Measurements from ENCODE around the gene TM2D3.

TM2D3 gene

GRCh38 chr15:101675015-101675414, 22.8 kb upstream of the TM2D3 start:
- H3K4me2 ChIP-seq (ENCODE audit: low read depth, low read length) = no peak overlapping the region
- H3K9me2 ChIP-seq (replicated peaks; ENCODE audit: insufficient read depth, low read length) = no peaks in the 10 kb centered on the region
- no peaks in the 10 kb centered on the region for H4K20me1 ChIP-seq (ENCODE audit: insufficient read depth, low read length)
- H2AFZ ChIP-seq (ENCODE audit: low read length) = no peak overlapping the region
- H3K4me3 ChIP-seq (ENCODE audit: low read length) = no peak overlapping the region
- TF ChIP-seq EZH2phosphoT487 (IDR thresholded peaks at IDR 0.05; ENCODE audit: low read length) = no peak
- TF ChIP-seq CTCF (IDR thresholded peaks at IDR 0.05; ENCODE audit: low read length) = no peak
- TF ChIP-seq EZH2 (optimal IDR thresholded peaks at IDR 0.05; ENCODE audit: low read depth, low read length) = no peak
- H3K9me3 ChIP-seq (replicated peaks; ENCODE audit: insufficient read depth, low read length) = no peaks in the 10 kb centered on the region
- no peak overlapping the region for H3K9ac ChIP-seq (ENCODE audit: low read length)
- H3K4me1 ChIP-seq (ENCODE audit: low read length) = peaks cover 5% of the 10 kb centered on the region
- H3K36me3 ChIP-seq (replicated peaks; ENCODE audit: insufficient read depth, low read length) = no peaks in the 10 kb centered on the region
- DNase-seq = no peak
- H3F3A ChIP-seq (ENCODE audit: insufficient read depth, low read length) = no peaks in the 10 kb centered on the region
- no peaks in the 10 kb centered on the region for H3K27me3 ChIP-seq (replicated peaks; ENCODE audit: insufficient read depth, low read length)
- no peaks in the 10 kb centered on the region for H3K79me2 ChIP-seq (ENCODE audit: low read length)
- no peak overlapping the region for H3K27ac ChIP-seq (ENCODE audit: low read length)

GRCh38 chr15:101672298-101672697, 20.1 kb upstream of the TM2D3 start:
- no peak overlapping the region for H3K4me3 ChIP-seq (ENCODE audit: low read length)
- no peaks in the 10 kb centered on the region for H4K20me1 ChIP-seq (ENCODE audit: insufficient read depth, low read length)
- no peaks in the 10 kb centered on the region for H3K9me3 ChIP-seq (replicated peaks; ENCODE audit: insufficient read depth, low read length)
- H3K36me3 ChIP-seq (replicated peaks; ENCODE audit: insufficient read depth, low read length) = no peaks in the 10 kb centered on the region
- H2AFZ ChIP-seq (ENCODE audit: low read length) = no peak overlapping the region
- H3K9ac ChIP-seq (ENCODE audit: low read length) = no peak overlapping the region
- no peaks in the 10 kb centered on the region for H3K79me2 ChIP-seq (ENCODE audit: low read length)
- H3F3A ChIP-seq (ENCODE audit: insufficient read depth, low read length) = no peaks in the 10 kb centered on the region; the same call in 1 of the 2 replicates
- no peaks in the 10 kb centered on the region for H3K27me3 ChIP-seq (replicated peaks; ENCODE audit: insufficient read depth, low read length)
- no peak for DNase-seq
- H3K27ac ChIP-seq (ENCODE audit: low read length) = no peak overlapping the region
- H3K4me2 ChIP-seq (ENCODE audit: low read depth, low read length) = no peak overlapping the region
- peaks cover 5% of the 10 kb centered on the region for H3K4me1 ChIP-seq (ENCODE audit: low read length)
- TF ChIP-seq EZH2 (optimal IDR thresholded peaks at IDR 0.05; ENCODE audit: low read depth, low read length) (no peak), EZH2phosphoT487 (IDR thresholded peaks at IDR 0.05; ENCODE audit: low read length) (no peak), CTCF (IDR thresholded peaks at IDR 0.05; ENCODE audit: low read length) (no peak)
- no peaks in the 10 kb centered on the region for H3K9me2 ChIP-seq (replicated peaks; ENCODE audit: insufficient read depth, low read length)

- H3K27me3 ChIP-seq (replicated peaks; ENCODE audit: insufficient read depth, low read length) = no peaks in the 10 kb centered on the region
- no peaks in the 10 kb centered on the region for H3K9me2 ChIP-seq (replicated peaks; ENCODE audit: insufficient read depth, low read length)
- H3F3A ChIP-seq (ENCODE audit: insufficient read depth, low read length) = no peaks in the 10 kb centered on the region; the same call in 1 of the 2 replicates
- TF ChIP-seq EZH2phosphoT487 (IDR thresholded peaks at IDR 0.05; ENCODE audit: low read length) = no peak
- no peak for TF ChIP-seq EZH2 (optimal IDR thresholded peaks at IDR 0.05; ENCODE audit: low read depth, low read length)
- no peak for TF ChIP-seq CTCF (IDR thresholded peaks at IDR 0.05; ENCODE audit: low read length)
- no peaks in the 10 kb centered on the region for H3K79me2 ChIP-seq (ENCODE audit: low read length)
- no peak overlapping the region for H3K4me2 ChIP-seq (ENCODE audit: low read depth, low read length)
- no peak overlapping the region for H2AFZ ChIP-seq (ENCODE audit: low read length)
- no peak overlapping the region for H3K4me3 ChIP-seq (ENCODE audit: low read length)
- DNase-seq = no peak
- no peak overlapping the region for H3K27ac ChIP-seq (ENCODE audit: low read length)
- no peaks in the 10 kb centered on the region for H3K9me3 ChIP-seq (replicated peaks; ENCODE audit: insufficient read depth, low read length)
- H3K36me3 ChIP-seq (replicated peaks; ENCODE audit: insufficient read depth, low read length) = no peaks in the 10 kb centered on the region
- no peaks in the 10 kb centered on the region for H4K20me1 ChIP-seq (ENCODE audit: insufficient read depth, low read length)
- no peak overlapping the region for H3K9ac ChIP-seq (ENCODE audit: low read length)
- H3K4me1 ChIP-seq (ENCODE audit: low read length) = peaks cover 5% of the 10 kb centered on the region
These were observed 17.6 kb upstream of the TM2D3 start for GRCh38 chr15:101669744-101670143.
